Ovary (tissue), 9 donors: ENCODE results near the gene LRRC61. TPM values are rescaled to one million over a fixed set of nuclear protein-coding genes. Genes with fewer than 3 reads are reported as not detected.

Experiments
- DNase-seq, 5 donors: peaks; one replicate each; pipeline ENCODE4 v3.0.0-alpha.2; 2019 to 2020
- H3K27ac ChIP-seq, 2 donors: fragments of 200-600 bp; one replicate each; pipeline versions ENCODE4 v1.5.1 to v1.8.0; 2019 to 2022
- H3K27me3 ChIP-seq: fragments of 200-600 bp; one replicate; pipeline ENCODE4 v1.8.0; 2022
- H3K36me3 ChIP-seq: fragments of 200-600 bp; sonication (generic); one replicate; pipeline ENCODE4 v1.5.1; 2019
- H3K4me1 ChIP-seq: one replicate; pipeline ENCODE4 v1.8.1; 2013; ENCODE audit warnings: mild to moderate bottlenecking, moderate library complexity; ENCODE audit not compliant: insufficient read depth
- H3K4me3 ChIP-seq: fragments of 200-600 bp; sonication (generic); one replicate; pipeline ENCODE4 v1.5.1; 2017
- H3K9me3 ChIP-seq, 2 donors: fragments of 200-600 bp in 1 of 2; sonication (generic) in 1 of 2; one replicate each; pipeline versions ENCODE4 v1.5.1 to v1.8.1; 2013 to 2019; ENCODE audit warnings: mild to moderate bottlenecking in 1 of 2, moderate library complexity in 1 of 2
- CTCF ChIP-seq, 3 donors: fragments of 450-650 bp in 2 of 3; fragments of 200-600 bp in 1 of 3; IDR thresholded peaks; one replicate each; pipeline versions ENCODE4 v1.5.1 to v1.8.0; 2016 to 2022; ENCODE audit warnings: antibody characterized with exemption in 3 of 3, mild to moderate bottlenecking in 1 of 3
- EP300 ChIP-seq: sonication (generic); formaldehyde crosslinking; IDR thresholded peaks from one replicate; pipeline ENCODE4 v1.6.1; 2017; ENCODE audit warnings: antibody characterized with exemption
- POLR2A ChIP-seq: fragments of 450-650 bp; IDR thresholded peaks from one replicate; pipeline ENCODE4 v1.6.1; 2017; ENCODE audit warnings: antibody characterized with exemption, mild to moderate bottlenecking, moderate library complexity
- WGBS, 3 donors: extraction: QIAGEN DNeasy Blood & Tissue Kit in 1 of 3; methylation state at CpG; one replicate each; pipeline versions ENCODE4 v1.1.5 to v1.1.7; 2013 to 2017; 5-methylcytosine and 5-hydroxymethylcytosine counted together
- intact Hi-C, 4 donors: fragments of 100-400 bp; cut with DNase I; formaldehyde crosslinking; loops; one replicate each; pipeline versions ENCODE4 v1.11.0 to v1.15.1; 2022 to 2023
- polyA plus RNA-seq, 2 donors: library from polyadenylated mRNA; stranded (reverse); fragments of 200-250 nt in 1 of 2; fragments of 350-450 nt in 1 of 2; fragmentation: Illumina TruSeq in 1 of 2; extraction: RNeasy Lipid Tissue Mini Kit (QIAGEN cat#74804) in 1 of 2; gene quantifications; one replicate each; pipeline ENCODE4 v1.2.3, GENCODE V29; 2013 to 2014
- total RNA-seq, 7 donors: library from RNA; depleted of rRNA in 2 of 7; stranded (reverse); fragments of >200 nt in 2 of 7; fragmentation: NEBNext Ultra II Directional in 3 of 7; extraction: Animal tissue kit (Norgen Biotek cat#: 25700) in 3 of 7; gene quantifications; one replicate each; pipeline versions ENCODE4 v1.1.0 to v1.2.4, GENCODE V29; 2016 to 2023
- donor health status: DM: no; HTN: no; CAD: no; lungs with moderate emphysema.
- donor health status: DM: no; HTN: no; CAD: no.
- donor health status: Bipolar disorder and iron deficiency.
- donor health status: DM: yes; HTN: yes; CAD: no.
- donor health status: DM: no; HTN: no; CAD: no.
- donor health status: DM: yes; HTN: yes; CAD: no.

The LRRC61 gene
- total and polyA plus RNA-seq, 9 donors = 3.0 to 34.9 (median 25.2) TPM

GRCh38 chr7:150360363-150361058 lies 37.4 kb downstream of the LRRC61 start:
- no peak for DNase-seq
- H3K36me3 ChIP-seq = no peaks in the 10 kb centered on the region
- H3K27ac ChIP-seq = no peak overlapping the region
- H3K27me3 ChIP-seq = no peaks in the 10 kb centered on the region
- intact Hi-C loops = no loop called here
- no peaks in the 10 kb centered on the region for H3K9me3 ChIP-seq
- H3K4me1 ChIP-seq = no peaks in the 10 kb centered on the region
- H3K4me3 ChIP-seq = no peak overlapping the region
- 31 to 52% (median 34%) methylated on average over 5 of the region's 5 CpGs for WGBS, 3 donors
- TF ChIP-seq CTCF (IDR thresholded peaks at IDR 0.05) = no peak
- no peak for TF ChIP-seq POLR2A
- TF ChIP-seq EP300 = no peak

- no peaks in the 10 kb centered on the region for H3K4me1 ChIP-seq
- no peaks in the 10 kb centered on the region for H3K27me3 ChIP-seq
- intact Hi-C loops = no loop called here
- H3K9me3 ChIP-seq = no peaks in the 10 kb centered on the region
- no peak overlapping the region for H3K27ac ChIP-seq
- TF ChIP-seq EP300 = no peak
- TF ChIP-seq CTCF (IDR thresholded peaks at IDR 0.05) = no peak
- TF ChIP-seq POLR2A = no peak
- DNase-seq = no peak
- no peaks in the 10 kb centered on the region for H3K36me3 ChIP-seq
- no peak overlapping the region for H3K4me3 ChIP-seq
- WGBS, 3 donors = 61 to 71% (median 63%) methylated on average over 7 of the region's 7 CpGs
Measured at GRCh38 chr7:150361402-150361801, 38.2 kb downstream of the LRRC61 start.

GRCh38 chr7:150361807-150362621 lies 38.9 kb downstream of the LRRC61 start:
- intact Hi-C loops = no loop called here
- TF ChIP-seq EP300 (no peak), POLR2A (no peak), CTCF (IDR thresholded peaks at IDR 0.05) (no peak)
- WGBS, 3 donors = 78 to 83% (median 81%) methylated on average over 18 of the region's 18 CpGs
- Histone ChIP-seq H3K4me1 (no peaks in the 10 kb centered on the region), H3K9me3 (no peaks in the 10 kb centered on the region), H3K27ac (no peak overlapping the region), H3K36me3 (no peaks in the 10 kb centered on the region), H3K27me3 (no peaks in the 10 kb centered on the region), H3K4me3 (no peak overlapping the region)
- no peak for DNase-seq

- Histone ChIP-seq H3K36me3 (no peaks in the 10 kb centered on the region), H3K9me3 (no peaks in the 10 kb centered on the region), H3K4me1 (no peaks in the 10 kb centered on the region), H3K4me3 (no peak overlapping the region), H3K27me3 (no peaks in the 10 kb centered on the region), H3K27ac (no peak overlapping the region)
- intact Hi-C loops = no loop called here
- WGBS, 3 donors = 89 to 91% (median 90%) methylated on average over 4 of the region's 4 CpGs
- TF ChIP-seq CTCF (IDR thresholded peaks at IDR 0.05) = no peak
- no peak for DNase-seq
Measured at GRCh38 chr7:150363370-150363769, 40.2 kb downstream of the LRRC61 start.
